Erythroblast (primary cell): ENCODE data around the gene PARD6B.

Source experiments
- GATA1 ChIP-seq: IDR thresholded peaks from 2 replicates; pipeline ENCODE4 v1.6.1; 2011; ENCODE audit warnings: low read depth, mild to moderate bottlenecking, control low read depth, low read length, moderate library complexity
- POLR2A ChIP-seq: IDR thresholded peaks from 2 replicates; pipeline ENCODE4 v1.6.1; 2011; ENCODE audit warnings: mild to moderate bottlenecking, low read length

DNA sequence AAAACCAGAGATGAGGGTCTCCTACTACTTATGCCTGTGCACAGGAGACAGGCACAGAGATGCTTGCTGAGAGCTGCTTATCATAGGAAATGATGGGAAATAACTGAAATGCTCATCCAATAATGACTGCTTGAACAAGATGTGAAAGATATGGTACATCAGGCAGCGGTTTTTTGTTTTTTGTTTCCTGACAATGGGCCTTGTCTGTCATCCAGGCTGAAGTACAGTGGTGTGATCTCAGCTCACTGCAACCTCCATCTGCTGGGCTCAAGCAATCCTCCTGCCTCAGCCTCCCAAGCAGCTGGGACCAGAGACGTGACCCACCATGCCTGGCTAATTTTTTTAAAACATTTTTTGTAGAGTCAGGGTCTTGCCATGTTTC is 38.8 kb upstream of the PARD6B start:
- TF ChIP-seq POLR2A, result no peak
- TF ChIP-seq GATA1, result no peak
